ENCODE data around the gene SLC35B2. TPM values are rescaled to one million over a fixed set of nuclear protein-coding genes. Genes with fewer than 3 reads are reported as not detected.
"Not testable (repeated sequence)": the region's sequence is repeated elsewhere in the genome, so short reads cannot be mapped to it uniquely, and the experiment has no call there.

The SLC35B2 gene
- total RNA-seq, 1 donor from 2014 or later = 43.1 TPM

DNA sequence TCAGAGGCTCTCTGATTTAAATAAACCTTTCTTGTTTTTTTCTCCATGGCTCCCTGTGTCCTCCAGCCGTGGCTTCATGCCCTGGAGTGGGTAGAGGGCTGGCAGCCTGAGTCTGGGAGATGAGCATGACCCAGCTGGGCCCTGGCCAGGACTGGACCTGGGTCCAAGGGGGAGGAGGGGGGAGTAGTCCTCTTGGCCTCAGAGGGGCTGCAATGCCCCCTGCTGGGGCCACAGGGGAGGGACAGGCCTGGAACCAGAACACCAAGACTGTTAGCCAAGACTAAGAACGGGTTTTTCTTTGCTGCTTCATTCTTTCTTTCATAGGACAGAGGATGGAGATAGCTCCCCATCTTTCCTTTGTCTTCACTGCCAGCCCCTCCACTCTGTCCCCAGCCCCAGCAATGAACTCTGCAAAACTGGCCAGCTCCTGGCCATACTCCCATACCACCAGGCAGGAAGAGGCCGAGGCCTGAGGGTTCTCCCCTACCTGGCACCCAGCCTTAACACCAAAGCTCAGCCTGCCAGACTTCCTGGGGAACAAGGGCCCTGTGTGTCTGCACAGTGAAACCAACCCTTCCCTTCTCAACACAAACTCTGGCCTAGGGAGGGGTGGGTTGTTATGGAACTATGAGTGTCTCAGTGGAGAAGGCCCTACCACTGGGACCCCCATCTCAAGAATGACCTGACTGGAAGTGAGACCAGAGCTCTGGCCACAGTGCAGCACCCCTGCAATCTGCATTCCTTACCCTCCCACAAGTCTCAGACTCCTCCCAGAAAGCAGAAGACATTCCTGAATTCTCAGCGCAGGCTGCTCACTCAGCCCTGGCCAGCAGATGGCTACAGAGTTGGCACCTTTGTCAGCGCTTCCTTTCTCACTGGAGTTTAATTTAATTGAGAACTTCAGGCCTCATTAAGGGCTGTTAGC is 23.0 kb downstream of the SLC35B2 start:
- DNase-seq = peak; percentile 81

DNA sequence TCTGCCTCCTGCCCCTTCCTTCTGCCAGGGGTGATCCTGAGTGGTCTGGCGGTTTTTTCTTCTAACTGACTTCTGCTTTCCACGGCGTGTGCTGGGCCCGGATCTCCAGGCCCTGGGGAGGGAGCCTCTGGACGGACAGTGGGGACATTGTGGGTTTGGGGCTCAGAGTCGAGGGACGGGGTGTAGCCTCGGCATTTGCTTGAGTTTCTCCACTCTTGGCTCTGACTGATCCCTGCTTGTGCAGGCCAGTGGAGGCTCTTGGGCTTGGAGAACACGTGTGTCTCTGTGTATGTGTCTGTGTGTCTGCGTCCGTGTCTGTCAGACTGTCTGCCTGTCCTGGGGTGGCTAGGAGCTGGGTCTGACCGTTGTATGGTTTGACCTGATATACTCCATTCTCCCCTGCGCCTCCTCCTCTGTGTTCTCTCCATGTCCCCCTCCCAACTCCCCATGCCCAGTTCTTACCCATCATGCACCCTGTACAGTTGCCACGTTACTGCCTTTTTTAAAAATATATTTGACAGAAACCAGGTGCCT is 23.7 kb downstream of the SLC35B2 start:
- DNase-seq = no peak

DNA sequence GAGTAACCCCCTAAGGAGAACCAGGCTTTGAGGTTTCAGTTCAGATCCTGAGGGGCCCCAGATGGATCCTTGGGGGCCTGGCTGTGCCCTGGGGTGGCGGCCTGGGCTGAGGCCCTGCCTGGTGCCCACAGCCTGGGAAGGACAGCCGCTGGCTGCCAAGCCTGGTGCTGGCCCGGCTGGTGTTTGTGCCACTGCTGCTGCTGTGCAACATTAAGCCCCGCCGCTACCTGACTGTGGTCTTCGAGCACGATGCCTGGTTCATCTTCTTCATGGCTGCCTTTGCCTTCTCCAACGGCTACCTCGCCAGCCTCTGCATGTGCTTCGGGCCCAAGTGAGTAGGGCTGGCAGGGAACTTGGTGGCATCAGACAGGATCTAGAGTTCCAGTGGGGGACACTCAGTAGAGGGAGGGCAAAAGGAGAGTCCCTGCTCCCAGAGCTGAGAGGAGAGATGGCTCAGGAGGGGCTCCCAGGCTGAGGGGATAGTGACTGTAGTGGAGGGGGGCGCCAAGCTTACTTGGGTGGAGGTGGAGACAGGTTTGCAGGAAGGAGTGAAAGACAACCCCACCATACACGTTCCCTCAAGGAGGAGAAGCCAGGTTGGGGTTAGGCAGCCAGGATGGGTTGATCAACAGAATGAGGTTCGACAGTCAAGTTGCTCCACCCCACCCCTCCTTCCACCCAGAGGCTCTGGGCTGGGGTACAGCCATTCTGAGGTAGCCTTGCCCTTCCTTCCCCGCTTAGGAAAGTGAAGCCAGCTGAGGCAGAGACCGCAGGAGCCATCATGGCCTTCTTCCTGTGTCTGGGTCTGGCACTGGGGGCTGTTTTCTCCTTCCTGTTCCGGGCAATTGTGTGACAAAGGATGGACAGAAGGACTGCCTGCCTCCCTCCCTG is 24.4 kb downstream of the SLC35B2 start:
- DNase-seq = no peak

DNA sequence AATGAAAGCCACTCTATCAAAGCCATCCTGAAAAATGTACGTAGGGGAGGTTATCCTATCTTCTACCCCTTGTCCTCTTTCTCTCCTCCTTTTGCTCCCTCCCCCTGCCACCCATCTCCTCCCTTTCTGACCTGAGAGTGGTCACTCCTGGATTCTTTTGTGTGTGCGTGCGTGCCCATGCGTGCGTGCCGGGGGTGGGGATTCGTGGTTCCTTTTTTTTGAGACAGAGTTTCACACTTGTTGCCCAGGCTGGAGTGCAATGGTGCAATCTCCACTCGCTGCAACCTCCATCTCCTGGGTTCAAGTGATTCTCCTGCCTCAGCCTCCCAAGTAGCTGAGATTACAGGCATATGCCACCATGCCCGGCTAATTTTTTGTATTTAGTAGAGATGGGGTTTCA is 25.9 kb downstream of the SLC35B2 start:
- DNase-seq = not testable (repeated sequence)

DNA sequence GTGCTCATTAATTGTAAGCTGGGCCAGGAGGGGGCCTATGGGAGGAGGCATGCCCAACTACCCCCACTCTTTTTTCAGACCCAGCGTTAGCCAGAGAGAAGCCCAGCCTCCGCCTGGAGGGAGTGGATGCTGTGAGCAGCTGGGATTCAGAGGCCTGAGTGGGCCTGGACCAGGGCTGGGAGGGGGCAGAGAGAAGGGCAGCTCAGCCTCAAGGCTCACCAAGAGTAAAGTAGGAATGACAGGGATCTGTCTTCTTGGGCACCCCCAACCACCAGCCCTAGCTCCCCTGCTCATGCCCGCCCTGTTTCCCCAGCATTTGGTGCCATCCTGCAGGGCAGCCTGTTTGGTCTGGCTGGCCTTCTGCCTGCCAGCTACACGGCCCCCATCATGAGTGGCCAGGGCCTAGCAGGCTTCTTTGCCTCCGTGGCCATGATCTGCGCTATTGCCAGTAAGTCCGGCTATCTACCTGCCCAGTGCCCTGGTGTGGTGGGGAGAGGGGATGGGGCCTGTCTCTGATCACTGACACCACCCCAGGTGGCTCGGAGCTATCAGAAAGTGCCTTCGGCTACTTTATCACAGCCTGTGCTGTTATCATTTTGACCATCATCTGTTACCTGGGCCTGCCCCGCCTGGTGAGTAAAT is 27.2 kb downstream of the SLC35B2 start:
- DNase-seq = no peak

DNA sequence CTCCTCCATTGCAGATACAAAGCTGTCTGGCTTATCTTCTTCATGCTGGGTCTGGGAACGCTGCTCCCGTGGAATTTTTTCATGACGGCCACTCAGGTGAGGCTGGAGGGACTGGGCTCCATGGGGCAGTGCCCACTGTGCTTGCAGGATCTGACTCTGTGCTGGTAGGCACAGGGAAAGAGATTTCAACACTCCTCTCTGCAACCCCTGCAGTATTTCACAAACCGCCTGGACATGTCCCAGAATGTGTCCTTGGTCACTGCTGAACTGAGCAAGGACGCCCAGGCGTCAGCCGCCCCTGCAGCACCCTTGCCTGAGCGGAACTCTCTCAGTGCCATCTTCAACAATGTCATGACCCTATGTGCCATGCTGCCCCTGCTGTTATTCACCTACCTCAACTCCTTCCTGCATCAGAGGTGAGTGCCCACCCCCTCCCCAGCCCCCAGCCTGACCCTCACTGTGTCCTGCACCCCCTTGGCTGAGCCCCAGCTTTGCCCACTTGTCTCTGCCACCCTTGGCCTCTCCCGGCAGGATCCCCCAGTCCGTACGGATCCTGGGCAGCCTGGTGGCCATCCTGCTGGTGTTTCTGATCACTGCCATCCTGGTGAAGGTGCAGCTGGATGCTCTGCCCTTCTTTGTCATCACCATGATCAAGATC is 27.8 kb downstream of the SLC35B2 start:
- no peak for DNase-seq

DNA sequence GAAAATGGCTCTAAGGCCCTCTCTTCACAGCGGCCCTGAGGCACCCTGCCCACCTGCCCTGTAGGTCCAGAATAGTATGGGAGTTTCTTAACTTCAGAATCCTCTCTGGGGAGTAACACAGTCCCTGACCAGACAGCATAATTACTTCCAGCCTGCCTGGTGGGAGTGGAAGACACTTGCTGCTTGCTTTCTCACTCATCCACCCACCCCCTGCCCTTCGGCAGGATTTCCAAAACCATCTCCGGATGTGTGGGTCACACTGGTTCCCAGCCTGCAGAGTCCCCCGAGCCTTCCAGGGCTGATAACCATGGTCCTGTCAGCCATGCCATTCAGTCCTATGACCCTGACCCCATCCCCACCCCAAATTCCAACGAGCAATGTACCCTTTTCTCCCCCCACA is 28.5 kb downstream of the SLC35B2 start:
- no peak for DNase-seq

DNA sequence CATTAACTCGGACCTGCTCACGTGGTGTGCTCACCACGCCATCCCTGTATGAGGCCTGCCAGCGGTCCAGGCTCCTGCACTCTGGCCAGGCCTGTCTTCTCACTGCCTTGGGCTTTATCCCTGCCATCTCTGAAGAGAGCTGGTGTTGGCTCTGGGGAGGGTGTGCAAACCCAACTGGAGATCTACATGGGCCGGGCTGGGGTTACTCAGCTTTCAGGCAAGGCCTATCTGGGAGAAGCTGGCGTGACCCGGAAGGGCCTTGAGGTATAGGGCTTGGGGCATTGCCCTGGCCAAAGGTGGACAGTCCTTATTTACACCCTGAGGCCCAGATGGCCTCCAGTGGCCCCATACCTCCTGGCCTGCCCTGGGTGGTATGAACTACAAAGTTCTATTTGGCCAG is 28.9 kb downstream of the SLC35B2 start:
- no peak for DNase-seq

DNA sequence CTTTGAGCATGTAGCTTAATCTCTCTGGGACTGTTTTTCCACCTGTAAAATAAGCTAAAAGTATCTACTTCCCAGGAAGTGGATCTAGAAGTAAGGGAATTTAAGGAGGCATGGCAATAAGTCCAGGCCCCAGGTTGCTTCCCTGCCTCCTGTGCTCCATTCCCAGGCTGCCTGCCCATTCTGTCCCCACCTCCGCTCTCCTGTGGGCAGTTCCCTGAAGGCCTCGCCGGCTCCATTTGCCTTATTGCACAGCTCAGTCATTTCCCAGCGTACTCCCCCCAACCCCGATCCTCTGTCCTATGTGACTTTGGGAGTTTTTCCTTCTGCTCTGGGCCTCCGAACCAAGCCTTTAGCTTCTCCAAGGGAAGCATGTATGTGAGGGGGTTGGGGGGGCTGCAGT is 29.3 kb downstream of the SLC35B2 start:
- DNase-seq = no peak

DNA sequence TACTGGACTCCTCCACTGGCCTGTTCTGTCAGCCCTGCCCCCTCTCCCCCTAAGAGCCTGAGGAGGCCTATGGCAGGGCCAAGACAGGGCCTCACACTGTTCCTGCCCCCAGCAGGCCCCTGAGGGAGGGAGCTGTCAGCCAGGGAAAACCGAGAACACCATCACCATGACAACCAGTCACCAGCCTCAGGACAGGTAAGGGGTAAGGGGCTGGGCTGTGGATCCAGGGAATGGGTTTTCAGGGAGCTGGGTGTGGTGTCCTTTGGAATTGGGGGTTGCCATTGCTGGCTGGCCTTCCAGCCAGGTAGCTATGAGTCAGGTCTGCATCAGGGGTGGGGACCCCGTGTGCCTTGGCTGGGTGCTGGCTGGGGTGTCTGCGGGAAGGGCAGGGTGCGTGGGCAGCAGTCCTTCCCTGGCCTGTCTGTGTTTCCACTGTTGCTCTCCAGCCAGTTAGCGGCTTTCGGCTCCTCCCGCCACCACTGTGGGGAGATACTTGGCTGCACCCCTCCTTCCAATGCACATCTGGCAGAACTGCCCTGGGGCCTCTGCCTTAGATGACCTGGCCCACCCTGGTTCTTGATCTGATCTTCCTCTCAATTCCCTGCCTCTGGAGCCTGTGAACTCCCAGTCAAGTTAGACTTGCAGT is 30.1 kb downstream of the SLC35B2 start:
- no peak for DNase-seq

DNA sequence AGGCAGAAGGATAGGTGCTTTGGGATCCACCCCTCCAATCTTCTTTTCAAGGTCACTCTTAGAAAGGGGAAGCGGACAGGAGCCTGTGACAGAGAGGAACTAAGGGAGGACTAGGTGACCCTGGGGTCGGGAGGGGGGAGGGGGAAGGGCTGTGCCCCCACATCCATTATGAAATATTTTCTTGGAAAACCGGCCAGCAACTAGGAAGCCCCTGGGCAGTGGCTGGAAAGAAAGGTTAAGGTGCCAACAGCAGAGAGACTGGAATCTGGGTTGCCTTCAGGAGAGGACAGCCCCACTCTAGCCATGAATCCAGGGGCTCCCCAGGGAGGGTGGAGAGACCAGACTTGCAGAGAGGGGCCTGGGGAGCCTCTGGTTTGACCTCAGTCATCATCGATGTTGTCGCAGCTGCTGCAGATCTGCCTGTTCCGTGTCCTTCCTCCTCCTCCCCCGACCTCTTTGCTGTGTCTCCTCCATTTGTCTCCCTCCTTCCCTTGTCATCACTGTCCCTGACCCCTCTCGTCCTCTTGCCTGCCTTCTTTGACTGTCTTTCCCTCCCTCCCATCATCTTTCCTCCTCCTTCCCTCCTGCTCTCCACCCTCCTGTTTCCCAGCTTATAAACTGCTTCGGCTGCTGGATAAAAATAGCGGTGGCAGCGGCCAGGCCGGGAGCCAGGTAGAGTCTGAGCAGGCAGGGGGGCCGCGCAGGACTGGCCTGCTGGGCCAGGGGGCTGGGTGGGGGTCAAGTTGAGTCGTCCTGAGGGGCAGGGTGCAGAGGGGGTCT is 30.8 kb downstream of the SLC35B2 start:
- DNase-seq = no peak

DNA sequence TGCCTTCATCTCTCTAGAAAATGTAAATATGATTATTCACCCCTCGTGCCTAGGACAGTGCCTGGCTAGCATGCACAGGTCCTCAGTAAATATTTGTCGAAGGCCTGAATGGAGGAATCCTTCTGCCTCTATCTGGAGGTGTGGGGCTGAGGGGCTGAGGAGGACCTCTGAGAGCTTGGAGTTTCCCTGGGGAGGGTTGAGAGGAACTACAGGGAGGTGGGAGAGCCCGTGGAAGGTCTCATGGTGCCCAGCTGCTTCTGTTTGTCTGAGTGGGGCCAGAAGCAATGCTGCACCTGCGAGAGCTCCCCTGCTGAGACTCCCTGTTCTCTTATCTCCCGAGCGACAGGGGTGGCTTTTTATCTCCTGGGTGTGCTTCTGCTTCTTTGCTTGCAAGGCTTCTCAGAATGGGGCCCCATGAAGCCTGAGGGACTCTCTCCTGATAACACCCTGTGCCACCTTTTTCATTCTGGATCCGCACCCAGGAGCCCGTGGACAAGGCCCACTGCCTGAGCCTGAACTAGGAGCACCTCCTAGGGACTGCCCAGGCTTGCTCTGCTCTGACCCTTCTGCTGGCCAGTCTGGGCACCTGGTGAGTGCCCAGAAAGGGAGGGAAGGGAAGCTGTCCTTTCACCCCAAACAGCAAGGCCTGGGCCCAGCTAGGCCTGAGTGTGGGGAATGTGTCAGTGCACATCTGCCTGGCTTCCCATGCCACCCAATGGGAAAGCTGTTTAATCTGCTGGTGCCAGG is 31.6 kb downstream of the SLC35B2 start:
- no peak for DNase-seq

DNA sequence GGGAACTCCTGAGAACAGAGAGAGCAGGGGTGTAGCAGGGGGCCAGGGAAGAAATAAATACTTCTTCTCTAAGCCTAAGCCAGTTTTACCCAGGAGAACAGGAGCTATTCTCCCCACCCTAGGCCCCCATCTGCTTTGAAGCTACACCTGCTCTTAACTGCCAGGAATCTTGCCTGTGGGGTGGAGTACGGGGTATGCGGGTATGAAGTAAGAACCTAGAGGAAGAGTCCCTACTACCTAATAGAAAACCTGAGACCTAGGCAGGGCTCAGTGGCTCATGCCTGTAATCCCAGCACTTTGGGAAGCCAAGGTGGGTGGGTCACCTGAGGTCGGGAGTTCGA is 32.4 kb downstream of the SLC35B2 start:
- no peak for DNase-seq

DNA sequence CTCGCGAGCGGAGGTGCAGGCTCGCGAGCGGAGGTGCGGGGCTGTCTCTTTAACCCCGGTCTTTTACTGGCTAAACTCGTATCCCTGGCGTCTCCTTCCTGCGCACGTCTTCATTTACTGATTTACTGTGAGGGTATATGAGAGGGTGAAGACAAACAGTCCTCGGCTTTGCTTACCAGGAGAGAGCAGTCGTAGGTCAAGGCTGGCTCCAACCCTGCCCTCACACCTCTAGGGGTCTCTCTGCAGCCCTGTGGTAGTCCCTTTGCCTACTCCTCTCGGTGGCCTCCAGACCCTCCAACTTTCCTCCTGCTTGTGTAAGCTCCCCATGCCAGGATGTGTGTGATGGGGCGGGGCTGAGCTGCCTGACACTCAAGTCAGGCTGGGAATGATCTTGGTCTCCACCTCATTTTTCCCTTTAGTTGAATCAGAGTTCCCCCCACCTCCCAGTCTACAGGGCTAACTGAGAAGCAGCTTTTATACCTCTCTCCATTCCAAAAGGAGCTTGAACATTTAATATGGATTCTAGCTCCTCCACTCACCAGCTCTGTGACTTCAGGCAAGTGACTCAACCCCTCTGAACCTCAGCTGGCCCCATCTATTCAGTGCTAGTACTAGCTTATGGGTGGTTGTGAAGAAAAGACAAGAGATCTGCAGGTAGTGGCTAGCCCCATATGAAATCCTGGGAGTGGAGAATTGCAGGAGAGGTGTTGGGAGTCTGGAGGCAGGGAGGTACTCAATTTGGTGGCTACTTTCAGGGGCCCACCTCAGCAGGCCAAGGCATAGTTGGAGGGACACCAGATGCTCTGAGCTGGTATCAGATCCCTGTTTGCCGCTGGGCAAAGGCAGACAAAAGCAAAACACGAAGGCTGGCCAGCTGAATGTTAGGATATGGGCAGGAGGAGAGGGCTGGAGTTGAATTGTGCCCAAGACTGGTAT is 33.0 kb downstream of the SLC35B2 start:
- DNase-seq = peak; percentile 56

DNA sequence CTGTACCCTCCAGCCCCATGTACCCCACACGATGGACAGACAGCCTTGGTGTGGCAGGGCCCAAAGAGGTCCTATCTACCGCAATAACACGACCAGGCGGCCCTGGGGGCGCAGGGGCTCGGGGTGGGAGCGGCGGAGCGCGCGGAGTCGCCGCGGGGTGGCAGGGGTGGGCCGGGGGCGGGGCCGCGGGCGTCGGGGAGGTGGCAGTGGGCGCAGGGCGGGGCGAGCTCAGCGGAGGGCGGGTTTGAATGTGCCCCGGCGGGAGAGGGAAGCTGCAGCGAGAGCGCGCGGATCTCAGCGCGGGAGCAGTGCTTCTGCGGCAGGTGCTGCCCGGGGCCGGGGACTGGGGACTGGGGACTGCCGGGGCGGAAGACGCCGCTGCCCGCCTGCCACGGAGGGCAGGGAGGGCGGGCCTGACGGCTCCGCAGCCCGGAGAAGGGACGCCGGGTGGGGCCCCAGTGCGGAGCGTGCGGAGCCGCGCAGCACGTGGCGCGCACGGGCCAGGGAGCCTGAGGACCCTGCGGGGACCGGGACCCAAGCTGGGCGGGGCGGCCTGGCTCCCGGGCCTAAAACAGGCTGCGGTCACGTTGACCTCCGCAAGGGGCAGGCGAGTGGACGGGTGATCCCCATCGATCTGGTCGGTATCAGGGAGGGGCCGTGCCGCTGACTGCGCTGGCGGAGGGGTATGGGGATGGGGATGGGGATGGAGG is 33.9 kb downstream of the SLC35B2 start, which contains the start of gene SLC29A1:
TSS of gene SLC29A1 (plus strand) at position 277 of the 710 bp plus-strand sequence. CDS start 3,719 bp downstream, outside the sequence.
- DNase-seq = peak; percentile 76

DNA sequence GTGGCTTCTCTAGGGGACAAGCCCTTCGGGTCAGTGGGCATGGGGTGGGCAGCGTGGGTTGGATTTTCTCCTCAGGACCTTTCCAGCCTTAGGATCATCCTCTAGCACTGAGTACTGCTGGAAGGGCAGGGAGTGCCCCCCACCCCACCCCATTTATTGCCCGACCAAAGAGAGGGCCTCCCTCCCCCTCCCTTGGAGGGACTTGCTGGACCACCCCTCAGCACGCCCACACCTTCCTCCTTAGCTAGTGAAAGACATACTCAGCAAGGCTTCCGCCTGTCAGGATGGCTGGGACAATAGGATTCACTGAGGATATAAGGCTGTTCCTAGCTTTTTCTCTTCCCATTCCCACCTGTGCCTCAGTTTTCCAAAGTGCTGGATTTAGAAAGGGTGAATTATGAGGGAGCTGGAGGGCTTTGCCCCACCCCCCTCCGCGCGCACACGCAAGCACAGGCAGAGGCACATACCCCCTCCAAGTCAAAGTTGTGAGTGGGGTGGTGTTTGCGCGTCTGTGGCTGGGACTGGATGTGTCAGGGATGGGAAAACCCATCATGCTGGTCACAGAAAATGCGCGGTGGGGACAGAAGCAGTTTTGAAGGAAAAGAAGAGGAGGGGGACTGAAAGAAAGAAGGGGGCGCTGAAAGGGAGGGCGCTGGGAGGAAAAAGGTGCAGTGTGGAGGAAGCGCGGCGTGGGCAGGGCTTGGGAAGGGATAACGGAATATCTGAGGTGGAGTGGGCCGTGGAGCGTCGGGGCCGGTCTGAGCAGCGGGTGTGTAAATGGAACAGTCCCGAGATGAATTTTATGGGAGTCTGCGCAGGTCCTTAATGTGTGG is 34.6 kb downstream of the SLC35B2 start:
- DNase-seq = peak; percentile 50

DNA sequence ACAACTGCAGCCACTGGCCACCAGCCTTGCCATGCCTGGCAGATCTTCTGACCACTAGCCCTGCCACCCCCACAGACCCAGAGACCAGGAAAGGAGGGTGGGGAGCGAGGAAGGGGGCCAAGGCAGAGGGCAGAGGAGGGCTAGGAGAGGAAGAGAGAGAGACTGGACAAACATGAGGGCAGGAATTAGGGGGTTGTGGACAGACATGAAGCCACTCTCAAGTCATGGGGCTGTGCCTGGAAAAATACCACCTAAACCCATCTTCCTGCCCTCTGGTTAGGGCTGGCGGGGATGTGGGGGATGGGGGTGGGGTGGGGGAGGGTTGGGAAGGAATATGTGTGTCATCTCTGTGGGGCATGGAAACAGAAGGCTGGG is 35.4 kb downstream of the SLC35B2 start:
- DNase-seq = no peak
